Left cardiac atrium (tissue), 4 donors: Measurements from ENCODE around the gene PIP5K1B. TPM values are rescaled to one million over a fixed set of nuclear protein-coding genes. Genes with fewer than 3 reads are reported as not detected.
"Not testable (repeated sequence)": the region's sequence is repeated elsewhere in the genome, so short reads cannot be mapped to it uniquely, and the experiment has no call there.

Source experiments
- ATAC-seq, 2 donors: fragments of 200-7000 bp; cut with Tn5 transposase; one replicate each; pipeline ENCODE4 v1.9.1; 2020; ENCODE audit warnings: mild to moderate bottlenecking in 2 of 2, moderate library complexity in 2 of 2
- DNase-seq: peaks from one replicate; pipeline ENCODE4 v3.0.0-alpha.2; 2020
- intact Hi-C, 2 donors: fragments of 100-400 bp; cut with DNase I; formaldehyde crosslinking; loops; one replicate each; pipeline versions ENCODE4 v1.14.1 to v1.15.1; 2022 to 2023
- total RNA-seq, 2 donors: library from RNA; stranded (reverse); fragmentation: NEBNext Ultra II Directional; extraction: Animal tissue kit (Norgen Biotek cat#: 25700); gene quantifications; one replicate each; pipeline ENCODE4 v1.2.1, GENCODE V29; 2021
- donor health status: DM: no; HTN: yes; CAD: no.
- donor health status: DM: no; HTN: yes; CAD: no; lungs with severe emphysema.
- donor health status: DM: yes; HTN: yes; CAD: no.
- donor health status: Dilated cardiomyopathy.

The PIP5K1B gene
- total RNA-seq, 2 donors from 2014 or later = 47.0 to 50.1 TPM

DNA sequence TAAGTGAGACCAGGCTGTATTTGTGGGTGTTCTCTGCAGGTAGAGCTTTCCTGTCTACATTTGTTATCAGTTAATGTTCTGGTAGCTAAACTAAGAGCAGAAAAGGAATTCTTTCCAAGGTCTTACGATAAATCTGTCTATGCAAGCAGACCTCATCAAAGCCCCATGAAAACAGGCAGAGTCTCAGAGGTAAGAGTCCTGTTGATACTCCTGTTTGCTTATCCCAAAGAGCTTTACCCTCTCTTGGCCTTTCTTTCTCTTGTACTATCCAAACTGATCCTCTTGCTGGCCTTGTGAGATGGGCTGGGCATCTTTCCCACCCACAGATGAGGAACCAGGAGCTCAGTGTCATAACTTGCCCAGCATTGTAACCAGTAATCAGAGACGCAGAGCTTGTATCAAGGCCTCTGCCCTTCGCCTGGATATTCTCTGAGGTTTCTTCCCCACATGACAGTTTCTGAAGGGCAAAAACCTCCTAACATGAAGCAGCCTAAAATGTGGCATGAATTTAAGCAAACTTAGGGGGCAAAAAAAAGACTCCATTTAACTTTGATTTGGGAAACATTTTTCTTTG, 275.4 kb downstream of the PIP5K1B start:
- no peak for DNase-seq
- intact Hi-C loops = no loop called here
- ATAC-seq = peak in 1 of 2 donors; percentile 40

DNA sequence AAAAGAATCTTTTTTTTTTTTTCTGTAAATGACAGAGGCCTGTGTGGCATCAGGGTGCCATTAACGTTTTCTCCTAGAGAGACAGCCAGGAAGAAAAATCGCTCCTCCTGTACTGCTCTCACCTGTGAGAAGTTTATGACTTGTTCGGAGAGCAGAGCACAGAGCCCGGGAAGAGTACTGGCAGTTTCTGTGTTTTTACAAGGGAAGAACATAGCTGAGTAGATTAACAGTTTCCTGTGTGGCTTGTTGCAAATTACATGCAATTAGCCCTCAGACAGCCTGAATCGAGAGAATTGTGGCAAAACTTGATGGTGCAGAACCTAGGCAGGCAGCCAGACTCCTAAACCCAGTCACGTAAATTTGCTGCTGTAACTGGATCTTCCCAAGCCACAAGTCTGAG, 276.7 kb downstream of the PIP5K1B start:
- intact Hi-C loops = no loop called here

DNA sequence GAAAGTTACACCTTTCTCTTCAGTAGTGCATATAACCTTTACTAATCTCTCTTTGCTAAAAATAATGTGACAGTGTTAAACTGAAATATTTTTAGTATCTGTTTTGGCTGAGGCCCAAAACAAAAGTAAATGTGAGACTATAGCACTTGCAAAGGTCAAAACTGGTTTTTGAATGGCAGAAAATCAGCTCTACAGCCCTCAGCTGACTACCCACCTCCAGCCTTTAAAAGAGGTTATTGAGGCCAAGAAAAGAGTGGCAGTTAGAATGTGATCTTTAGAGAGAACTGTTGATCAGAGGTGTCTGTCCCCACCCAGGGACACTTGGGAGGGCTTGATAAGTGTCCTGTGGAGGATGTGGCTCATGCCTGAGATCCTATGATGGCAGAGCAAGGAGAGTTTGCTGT, 278.0 kb downstream of the PIP5K1B start:
- peak; percentile 27 to 40 for ATAC-seq
- intact Hi-C loops = no loop called here

More for the DNA sequence above, 276.7 kb downstream of the PIP5K1B start:
- DNase-seq (no peak), ATAC-seq (no peak)

DNA sequence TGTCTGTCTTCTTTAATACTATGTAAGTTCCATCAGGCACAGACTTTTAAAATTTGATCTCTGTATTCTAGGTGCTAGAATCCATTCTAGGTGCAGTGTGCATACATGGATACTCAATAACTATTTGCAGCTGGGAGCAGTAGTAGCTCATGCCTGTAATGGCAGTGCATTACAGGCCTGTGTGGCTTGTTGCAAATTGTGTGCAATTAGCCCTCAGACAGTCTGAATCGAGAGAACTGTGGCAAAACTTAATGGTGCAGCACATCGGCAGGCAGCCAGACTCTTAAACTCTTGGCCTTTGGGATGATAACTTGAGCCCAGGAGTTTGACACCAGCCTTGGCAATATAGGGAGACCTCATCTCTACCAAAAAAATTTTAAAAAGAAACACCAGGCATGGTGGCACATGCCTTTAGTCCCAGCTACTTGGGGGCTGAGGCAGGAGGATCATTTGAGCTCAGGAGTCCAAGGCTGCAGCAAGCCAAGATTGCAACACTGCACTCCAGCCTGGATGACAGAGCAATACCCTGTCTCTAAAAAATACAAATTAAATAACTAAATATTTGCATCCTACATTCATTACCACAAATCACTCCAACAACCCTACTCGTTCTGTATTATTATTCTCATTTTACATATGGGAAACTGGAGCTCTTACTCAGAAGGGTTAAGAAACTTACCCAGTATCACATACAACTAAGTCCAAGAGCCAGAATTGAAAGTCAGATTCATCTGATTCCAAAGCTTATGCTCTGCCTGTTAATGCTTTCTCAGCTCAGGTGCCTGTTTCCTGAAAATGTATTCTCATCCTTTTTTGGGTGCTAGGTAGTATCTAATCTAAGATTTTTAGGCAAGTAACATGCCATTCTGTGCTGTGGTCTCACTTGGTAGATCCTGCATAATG, 278.7 kb downstream of the PIP5K1B start:
- ATAC-seq (no peak), DNase-seq (no peak)
- intact Hi-C loops = no loop called here

More for the DNA sequence above, 278.0 kb downstream of the PIP5K1B start:
- DNase-seq = no peak

DNA sequence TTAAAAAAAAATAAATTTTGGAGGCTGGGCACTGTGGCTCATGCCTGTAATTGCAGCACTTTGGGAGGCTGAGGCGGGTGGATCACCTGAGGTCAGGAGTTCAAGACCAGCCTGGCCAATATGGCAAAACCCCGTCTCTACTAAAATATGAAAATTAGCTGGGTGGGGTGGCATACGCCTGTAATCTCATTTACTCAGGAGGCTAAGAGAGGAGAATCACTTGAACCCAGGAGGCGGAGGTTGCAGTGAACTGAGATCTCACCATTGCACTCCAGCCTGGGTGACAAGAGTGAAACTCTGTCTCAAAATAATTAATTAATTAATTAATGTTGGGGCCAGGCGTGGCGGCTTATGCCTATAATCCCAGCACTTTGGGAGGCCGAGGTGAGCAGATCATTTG, 281.9 kb downstream of the PIP5K1B start:
- ATAC-seq, intact Hi-C loops, DNase-seq: not testable (repeated sequence)

DNA sequence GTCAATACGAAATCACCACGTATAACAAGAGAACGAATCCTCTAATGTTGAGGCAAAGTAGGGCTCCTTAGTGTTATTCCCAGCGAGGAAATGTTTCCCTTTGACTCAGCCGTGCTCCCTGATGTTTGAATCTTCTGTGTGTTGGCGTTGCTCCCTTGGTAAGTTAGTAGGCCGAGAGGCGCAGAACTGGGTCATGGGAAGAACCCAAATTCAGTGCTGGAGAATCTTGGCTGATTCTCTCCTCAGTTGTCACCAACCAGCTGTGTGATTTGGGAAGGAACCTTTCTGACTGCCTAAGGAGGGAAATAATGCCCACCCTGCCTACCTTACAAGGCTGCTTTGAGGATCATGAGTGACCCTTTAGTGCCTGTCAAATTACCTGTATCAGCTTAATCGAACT, 286.4 kb downstream of the PIP5K1B start:
- DNase-seq = no peak
- peak in 1 of 2 donors; percentile 55 for ATAC-seq
- intact Hi-C loops = loop anchor here in 1 of 2 donors (10.0 kb wide), 3 partner anchors 77 to 207 kb away; a partner anchor contains a TSS

DNA sequence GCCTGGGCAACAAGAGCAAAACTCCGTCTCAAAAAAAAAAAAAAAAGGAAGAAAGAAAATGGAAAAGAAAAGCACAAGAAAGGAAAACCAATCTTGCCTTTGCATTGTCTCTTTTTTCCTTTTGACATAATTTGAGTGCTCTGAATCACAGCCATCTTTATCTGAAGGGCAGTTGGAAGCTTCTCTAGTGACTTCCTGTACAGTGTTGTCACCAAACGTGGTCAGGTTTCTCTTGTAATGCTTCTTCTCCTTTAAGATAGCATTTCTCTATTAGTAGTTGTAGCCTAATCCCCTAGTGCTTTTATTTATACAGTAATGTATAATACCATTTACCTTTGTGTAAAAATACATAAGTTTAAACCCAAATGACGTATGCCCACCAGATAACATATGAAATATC, 290.7 kb downstream of the PIP5K1B start:
- intact Hi-C loops = loop anchor here in 1 of 2 donors (5.0 to 10.0 kb wide), 4 partner anchors 81 to 288 kb away; partner anchors contain the start of gene PIP5K1B
- DNase-seq (no peak), ATAC-seq (no peak)

- no peak for DNase-seq
- ATAC-seq = no peak
- intact Hi-C loops = loop anchor here in 1 of 2 donors (5.0 to 10.0 kb wide), 4 partner anchors 82 to 289 kb away; partner anchors contain the start of gene PIP5K1B
Measured at GRCh38 chr9:68996462-68996861, 291.4 kb downstream of the PIP5K1B start.

- no peak for DNase-seq
- no peak for ATAC-seq
- intact Hi-C loops = loop anchor here in 1 of 2 donors (5.0 to 10.0 kb wide), 4 partner anchors 83 to 290 kb away; partner anchors contain the start of gene PIP5K1B
Measured at GRCh38 chr9:68997666-68998065, 292.6 kb downstream of the PIP5K1B start.

DNA sequence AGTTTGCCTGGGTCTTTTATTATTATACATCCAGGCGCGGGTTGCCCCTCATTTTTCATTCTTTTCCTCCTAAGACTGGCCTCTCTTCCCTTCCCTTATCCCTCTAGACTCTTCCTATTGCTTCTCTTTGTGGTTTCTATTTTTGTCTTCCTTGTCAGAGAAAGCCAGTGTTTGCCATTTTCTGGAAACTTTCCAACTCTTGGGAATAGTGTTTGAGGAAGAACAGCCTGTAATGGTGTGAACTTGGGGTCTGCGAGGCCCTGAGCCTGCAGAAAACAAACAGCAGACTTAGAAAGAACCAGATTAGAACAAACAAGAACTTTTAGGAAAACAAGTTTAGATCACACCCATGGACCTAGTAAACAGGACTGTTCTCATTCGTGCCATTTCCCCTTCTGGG, 293.3 kb downstream of the PIP5K1B start:
- DNase-seq = no peak
- peak in 1 of 2 donors; percentile 43 for ATAC-seq
- intact Hi-C loops = loop anchor here in 1 of 2 donors (5.0 to 10.0 kb wide), 4 partner anchors 84 to 291 kb away; partner anchors contain the start of gene PIP5K1B

- peak; percentile 13 to 17 for ATAC-seq
- intact Hi-C loops = loop anchor here in 1 of 2 donors (5.0 to 10.0 kb wide), 4 partner anchors 84 to 292 kb away; partner anchors contain the start of gene PIP5K1B
Measured at GRCh38 chr9:68998812-68999211, 293.8 kb downstream of the PIP5K1B start.

DNA sequence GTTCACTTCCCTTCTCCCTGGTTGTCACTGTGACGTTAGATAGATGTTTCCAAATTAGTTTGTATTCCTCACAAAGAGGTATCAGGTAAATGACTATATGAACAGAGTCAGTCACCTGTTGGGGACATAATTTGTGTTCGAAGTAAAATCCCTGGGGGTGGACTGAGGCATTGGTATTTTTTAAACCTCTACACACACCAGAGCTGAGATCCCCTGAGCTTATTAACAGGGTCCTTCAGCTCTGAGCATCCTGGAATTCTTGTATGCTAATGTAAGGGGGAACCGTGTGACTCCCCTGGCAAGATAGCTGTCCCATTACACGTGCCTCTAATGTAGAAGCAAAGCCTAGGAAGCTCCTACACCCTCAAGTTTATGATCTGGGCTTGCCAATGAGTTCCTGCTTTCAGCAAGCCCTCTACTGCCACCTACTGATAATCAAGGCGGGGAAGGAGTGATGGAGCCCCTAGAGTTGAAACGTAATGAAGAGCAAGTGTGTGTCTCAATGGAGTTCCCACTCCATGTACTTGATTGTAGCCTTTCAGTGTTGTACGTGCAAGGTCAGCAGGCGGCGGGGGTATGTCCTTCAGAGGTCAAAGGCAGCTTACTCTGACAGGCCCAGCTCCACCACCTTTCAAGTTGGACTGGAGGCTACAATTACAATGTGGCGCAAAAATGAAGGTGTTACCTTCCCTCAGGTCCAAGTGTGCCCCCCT, 294.5 kb downstream of the PIP5K1B start:
- ATAC-seq (peak; percentile 93 to 95), DNase-seq (peak; percentile 60)
- intact Hi-C loops = loop anchor here (2.0 to 10.0 kb wide), 6 partner anchors 85 to 415 kb away; partner anchors contain the start of gene PIP5K1B (in 1 of the 2)

More at GRCh38 chr9:68998812-68999211, 293.8 kb downstream of the PIP5K1B start:
- no peak for DNase-seq

DNA sequence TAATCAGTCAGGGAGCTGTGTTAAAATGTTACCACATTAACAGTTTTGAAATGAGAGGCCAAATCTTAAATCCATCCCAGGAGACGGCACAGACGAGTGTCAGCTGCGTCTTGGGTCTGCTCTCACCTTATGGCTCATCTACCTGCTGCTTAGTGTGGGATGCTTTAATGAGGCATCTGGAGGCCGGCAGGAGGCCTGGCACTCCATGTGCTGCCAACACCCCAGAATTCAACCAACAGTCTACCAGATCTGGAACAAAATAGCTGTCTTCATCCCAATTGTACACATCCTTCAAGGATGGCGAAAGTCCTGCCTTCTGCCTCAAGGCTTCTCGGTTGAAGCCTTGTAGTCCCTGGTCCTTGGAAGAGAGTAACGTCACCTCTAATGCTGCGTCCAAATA, 296.9 kb downstream of the PIP5K1B start:
- no peak for DNase-seq
- ATAC-seq = no peak
- intact Hi-C loops = loop anchor here (2.0 to 10.0 kb wide), 2 partner anchors 417 kb away; no protein-coding TSS in a partner anchor

DNA sequence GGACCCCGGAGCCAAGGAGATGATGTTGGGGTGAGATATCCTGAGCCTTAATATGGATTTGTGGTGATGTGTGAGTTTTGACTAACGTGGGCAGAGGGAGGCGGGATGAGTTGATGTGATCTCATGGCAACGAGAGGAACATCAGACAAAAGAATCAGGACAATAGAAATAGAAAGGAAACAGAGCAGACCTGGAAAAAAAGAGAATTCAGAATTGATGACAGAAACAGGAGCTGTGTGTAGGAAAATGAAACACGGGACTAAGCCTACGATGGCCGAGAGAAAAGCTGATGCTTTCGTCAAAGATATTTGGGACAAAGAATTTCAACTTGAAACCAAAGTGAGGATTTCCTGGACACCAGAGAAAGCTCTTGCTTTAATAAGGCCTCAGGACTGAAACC, 298.0 kb downstream of the PIP5K1B start:
- no peak for ATAC-seq
- intact Hi-C loops = loop anchor here in 1 of 2 donors (10.0 kb wide), 1 partner anchor 418 kb away; no protein-coding TSS in a partner anchor
- no peak for DNase-seq

- ATAC-seq = no peak
- intact Hi-C loops = loop anchor here in 1 of 2 donors (10.0 kb wide), 1 partner anchor 420 kb away; no protein-coding TSS in a partner anchor
- no peak for DNase-seq
Measured at GRCh38 chr9:69004836-69005235, 299.8 kb downstream of the PIP5K1B start.

GRCh38 chr9:69009708-69010107, 304.7 kb downstream of the PIP5K1B start:
- no peak for ATAC-seq
- intact Hi-C loops = loop anchor here in 1 of 2 donors (10.0 kb wide), 1 partner anchor 425 kb away; no protein-coding TSS in a partner anchor
- DNase-seq = no peak

DNA sequence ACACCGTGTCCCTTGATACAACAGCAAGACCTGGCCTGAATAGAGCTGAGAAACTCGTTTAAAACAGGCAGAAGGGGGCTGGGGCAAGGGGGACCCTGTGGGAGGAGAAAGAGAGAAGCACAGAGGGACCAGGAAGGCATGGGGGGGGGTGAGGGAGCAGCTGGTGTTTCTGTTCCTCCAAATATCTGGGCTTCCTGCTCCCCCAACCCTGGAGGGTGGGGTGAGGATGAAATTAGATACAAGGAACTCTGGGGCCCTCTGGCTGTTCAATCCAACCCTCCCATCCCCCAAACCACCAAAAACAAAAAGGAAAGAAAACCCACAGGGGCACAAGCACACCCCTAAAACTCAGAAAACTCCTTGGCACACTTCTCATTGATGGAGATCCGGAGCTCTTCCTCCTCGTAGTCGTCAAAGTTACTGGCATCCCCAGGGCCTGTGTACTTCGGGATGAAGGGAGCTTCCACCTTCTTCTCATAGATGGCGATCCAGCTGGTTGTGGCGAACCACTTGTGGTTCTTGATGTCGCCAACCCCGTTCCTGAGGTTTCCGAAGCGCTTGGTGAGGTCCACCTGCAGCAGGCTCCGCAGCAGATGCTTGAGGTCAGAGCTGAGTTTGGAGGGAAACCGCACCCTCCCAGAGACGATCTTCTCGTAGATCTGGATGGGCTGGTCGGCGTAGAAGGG, 307.8 kb downstream of the PIP5K1B start:
- intact Hi-C loops = no loop called here
- ATAC-seq (no peak), DNase-seq (no peak)

- intact Hi-C loops = no loop called here
- ATAC-seq (no peak), DNase-seq (no peak)
Measured at GRCh38 chr9:69013382-69013727, 308.3 kb downstream of the PIP5K1B start.
